ENCODE measurements around the gene CNPY2.
"Not testable (repeated sequence)": the region's sequence is repeated elsewhere in the genome, so short reads cannot be mapped to it uniquely, and the experiment has no call there.

CNPY2 gene

GRCh38 chr12:56298828-56299227 is 17.0 kb downstream of the CNPY2 start:
- DNase-seq (ENCODE audit: low read depth in 2 of 2): no peak

- no peak for DNase-seq (ENCODE audit: low read depth in 2 of 2)
These were observed 18.4 kb downstream of the CNPY2 start for GRCh38 chr12:56297400-56297799.

GRCh38 chr12:56296295-56296694 is 19.5 kb downstream of the CNPY2 start:
- DNase-seq (ENCODE audit: low read depth in 2 of 2): no peak

- DNase-seq (ENCODE audit: low read depth in 2 of 2): no peak
These were observed 22.0 kb downstream of the CNPY2 start for GRCh38 chr12:56293795-56294194.

- no peak for DNase-seq (ENCODE audit: low read depth in 2 of 2)
These were observed 26.9 kb downstream of the CNPY2 start for GRCh38 chr12:56288705-56289387.

- DNase-seq (ENCODE audit: low read depth in 2 of 2): no peak
These were observed 29.6 kb downstream of the CNPY2 start for GRCh38 chr12:56286044-56286830.

- not testable (repeated sequence) for DNase-seq (ENCODE audit: low read depth in 2 of 2)
These were observed 31.5 kb downstream of the CNPY2 start for GRCh38 chr12:56284263-56284662.

- DNase-seq (ENCODE audit: low read depth in 2 of 2): no peak
These were observed 33.2 kb downstream of the CNPY2 start for GRCh38 chr12:56282579-56282978.

- DNase-seq (ENCODE audit: low read depth in 2 of 2): no peak
These were observed 33.8 kb downstream of the CNPY2 start for GRCh38 chr12:56282030-56282429.

GRCh38 chr12:56280849-56281248 is 34.9 kb downstream of the CNPY2 start:
- no peak for DNase-seq (ENCODE audit: low read depth in 2 of 2)

- DNase-seq (ENCODE audit: low read depth in 2 of 2): no peak
These were observed 36.9 kb downstream of the CNPY2 start for GRCh38 chr12:56278905-56279304.

GRCh38 chr12:56274299-56274698 is 41.5 kb downstream of the CNPY2 start:
- no peak for DNase-seq (ENCODE audit: low read depth in 2 of 2)

GRCh38 chr12:56272468-56272867 is 43.3 kb downstream of the CNPY2 start:
- not testable (repeated sequence) for DNase-seq (ENCODE audit: low read depth in 2 of 2)

GRCh38 chr12:56271031-56271430 is 44.8 kb downstream of the CNPY2 start:
- DNase-seq (ENCODE audit: low read depth in 2 of 2): no peak

- no peak for DNase-seq (ENCODE audit: low read depth in 2 of 2)
These were observed 48.2 kb downstream of the CNPY2 start for GRCh38 chr12:56267443-56268071.

- peak; percentile 74 to 79 for DNase-seq (ENCODE audit: low read depth in 2 of 2)
These were observed 48.9 kb downstream of the CNPY2 start, which contains the start of gene COQ10A for GRCh38 chr12:56266693-56267442. Gene COQ10A (plus strand): TSS chr12:56266942. CDS start chr12:56267119, 177 bp downstream.

- DNase-seq (ENCODE audit: low read depth in 2 of 2): not testable (repeated sequence)
These were observed 49.6 kb downstream of the CNPY2 start for GRCh38 chr12:56266068-56266692.

GRCh38 chr12:56262955-56263354 is 52.8 kb downstream of the CNPY2 start:
- not testable (repeated sequence) for DNase-seq (ENCODE audit: low read depth in 2 of 2)

- no peak for DNase-seq (ENCODE audit: low read depth in 2 of 2)
These were observed 54.1 kb downstream of the CNPY2 start for GRCh38 chr12:56261503-56262232.

- DNase-seq (ENCODE audit: low read depth in 2 of 2): no peak
These were observed 54.9 kb downstream of the CNPY2 start for GRCh38 chr12:56260921-56261320.

GRCh38 chr12:56260380-56260779 is 55.4 kb downstream of the CNPY2 start:
- no peak for DNase-seq (ENCODE audit: low read depth in 2 of 2)

All from activated CD4-positive, alpha-beta T cell treated with anti-CD3 and anti-CD28 coated beads for 24 hours (primary cell).